ENCODE results near the gene SLC22A12.

The SLC22A12 gene

GRCh38 chr11:64605656-64606585 is 14.9 kb downstream of the SLC22A12 start:
- no peak for DNase-seq

GRCh38 chr11:64606796-64607380 is 15.9 kb downstream of the SLC22A12 start:
- DNase-seq, result no peak

GRCh38 chr11:64607381-64607985 is 16.5 kb downstream of the SLC22A12 start:
- DNase-seq, result no peak

DNA sequence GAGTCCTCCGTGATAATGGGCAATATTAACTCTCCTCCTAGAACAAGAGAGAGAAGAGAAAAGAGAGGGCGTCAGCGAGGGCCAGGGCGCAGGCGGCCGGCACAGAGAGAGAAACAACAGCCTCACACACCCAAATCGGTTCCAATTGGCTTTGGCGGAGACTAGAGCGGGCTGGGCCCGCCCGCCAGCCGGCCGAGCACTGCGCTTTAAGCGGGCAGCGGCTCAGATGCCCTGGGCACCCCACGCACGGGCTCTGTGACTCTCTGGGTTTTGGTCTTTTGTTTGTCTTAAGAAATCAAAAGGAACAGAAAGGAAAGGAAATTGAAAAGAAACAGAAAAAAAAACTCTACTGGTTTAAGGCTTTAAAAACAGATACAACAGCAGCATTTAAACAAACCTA is 17.0 kb downstream of the SLC22A12 start:
- no peak for DNase-seq

DNA sequence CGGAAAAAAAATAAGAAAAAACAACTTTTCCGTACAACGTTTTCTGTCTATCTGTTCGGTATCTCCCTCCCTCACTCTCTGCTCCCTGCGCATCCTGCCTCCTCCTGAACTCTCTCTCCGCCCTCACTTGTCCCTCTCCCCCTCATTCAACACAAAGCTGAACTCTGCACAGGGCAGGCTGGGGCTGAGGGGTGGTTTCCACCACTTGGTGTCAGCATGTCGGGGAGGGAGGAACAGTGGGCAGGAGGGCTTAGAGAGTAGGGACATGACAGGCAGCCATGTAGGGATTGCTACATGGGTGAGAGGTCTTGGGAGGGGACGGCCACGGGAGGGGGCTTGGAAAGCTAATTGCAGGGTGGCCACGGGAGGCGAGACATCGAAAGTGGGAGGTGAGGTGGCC is 17.6 kb downstream of the SLC22A12 start:
- DNase-seq, result no peak

DNA sequence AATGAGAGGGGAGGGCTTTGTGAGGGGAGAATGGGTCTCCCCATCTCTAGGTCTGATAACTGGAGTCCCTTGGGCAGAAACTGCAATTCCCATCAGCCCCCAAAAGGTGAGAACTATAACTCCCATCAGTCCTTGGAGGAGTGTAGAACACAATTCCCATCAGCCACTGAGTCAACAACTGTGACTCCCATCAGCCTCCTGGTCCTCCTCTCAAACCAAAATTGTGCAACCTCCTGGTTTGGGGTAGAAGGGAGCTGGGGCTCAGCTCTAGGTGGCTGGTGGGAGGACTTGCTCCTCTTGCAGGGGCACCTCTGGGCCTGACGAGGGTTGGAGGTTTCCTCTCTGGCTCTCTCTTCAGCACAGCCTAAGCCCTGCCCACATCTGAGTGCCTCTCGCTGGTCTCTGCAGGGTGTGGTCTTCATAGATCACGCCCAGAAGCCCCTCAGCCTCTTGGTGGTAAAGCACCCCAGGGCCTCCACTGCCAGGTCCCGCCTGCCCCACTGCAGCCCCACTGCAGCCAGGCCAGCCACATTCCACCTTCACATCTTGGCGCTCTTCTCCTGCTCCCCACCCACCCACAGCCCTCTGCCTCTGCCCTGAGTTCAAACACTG is 18.5 kb downstream of the SLC22A12 start:
- no peak for DNase-seq

- DNase-seq, result no peak
Observed at GRCh38 chr11:64610596-64610995, 19.6 kb downstream of the SLC22A12 start.

DNA sequence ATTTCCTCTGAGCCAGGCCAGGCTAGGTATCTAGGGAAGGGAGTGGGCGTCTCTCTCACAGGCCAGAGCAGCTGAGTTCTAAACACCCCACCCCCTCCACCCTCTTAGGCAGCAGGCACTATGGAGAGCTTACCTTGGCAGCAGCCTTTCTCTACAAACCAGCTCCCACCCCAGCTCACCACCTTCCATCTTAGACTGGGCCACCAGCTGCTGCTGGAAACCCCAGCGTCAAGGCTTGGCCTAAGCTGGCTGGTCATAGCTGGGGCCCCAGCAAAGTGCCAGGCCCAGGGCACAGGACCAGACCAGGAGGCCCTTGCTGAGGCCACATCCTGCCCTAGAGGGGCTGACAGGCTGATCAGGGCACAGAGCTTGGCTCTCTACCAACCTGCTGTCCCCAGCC is 20.2 kb downstream of the SLC22A12 start:
- no peak for DNase-seq

DNA sequence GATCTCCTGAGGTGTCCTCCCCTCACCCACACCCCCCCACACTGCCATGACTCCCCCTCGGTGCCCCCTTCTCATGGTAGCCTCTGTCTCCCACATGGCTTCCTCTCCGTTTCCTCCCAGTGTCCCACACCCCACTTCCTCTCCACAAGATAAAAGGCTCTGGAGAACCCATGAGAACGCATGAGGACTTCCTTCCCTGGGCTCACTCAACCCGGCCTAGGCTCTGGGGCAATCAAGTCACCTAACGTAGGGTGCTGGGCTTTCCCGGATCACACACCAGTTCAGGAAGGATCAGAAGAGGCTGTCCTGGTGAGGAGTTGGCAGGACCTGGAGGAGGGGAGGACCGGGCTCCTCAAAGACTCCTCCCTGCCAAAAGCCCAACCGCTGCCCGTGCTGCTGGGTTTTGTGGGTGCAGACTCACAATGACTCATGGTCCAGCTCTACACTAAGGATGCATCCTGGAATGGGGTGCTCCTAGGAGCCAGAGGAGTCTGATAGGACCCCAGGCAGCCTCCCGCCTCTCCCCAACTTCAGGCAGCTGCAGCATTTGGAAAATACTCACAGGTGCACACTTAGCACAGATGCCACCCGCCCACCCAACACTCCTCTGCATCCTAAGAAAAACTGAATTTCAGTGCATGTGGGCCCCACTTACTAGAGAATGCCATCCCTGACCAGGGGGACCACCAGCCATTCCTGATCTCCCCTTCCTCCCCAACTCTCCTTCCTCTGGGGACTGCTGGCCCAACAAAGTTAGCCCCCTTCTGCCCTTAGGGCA is 21.0 kb downstream of the SLC22A12 start:
- DNase-seq, result no peak

GRCh38 chr11:64613648-64614047 is 22.6 kb downstream of the SLC22A12 start:
- no peak for DNase-seq

DNA sequence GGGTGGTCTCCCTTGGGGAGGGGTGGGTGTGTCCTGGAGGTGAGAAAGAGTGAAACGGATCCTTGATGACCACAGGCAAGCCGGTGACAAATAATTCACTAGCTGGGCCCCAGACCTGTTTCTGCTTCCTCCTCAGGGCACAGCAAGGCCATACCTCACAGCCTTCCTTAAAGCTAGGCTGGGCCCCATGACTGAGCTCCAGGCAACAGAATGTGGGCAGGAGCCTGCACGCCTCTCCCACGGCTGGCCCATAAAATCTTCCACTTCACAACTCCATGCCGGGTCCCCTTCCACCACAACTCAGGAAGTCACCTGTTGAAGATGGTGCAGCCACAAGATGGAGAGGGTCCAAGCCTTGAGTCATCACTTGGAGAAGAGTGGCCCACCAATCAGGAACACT is 23.9 kb downstream of the SLC22A12 start:
- no peak for DNase-seq

DNA sequence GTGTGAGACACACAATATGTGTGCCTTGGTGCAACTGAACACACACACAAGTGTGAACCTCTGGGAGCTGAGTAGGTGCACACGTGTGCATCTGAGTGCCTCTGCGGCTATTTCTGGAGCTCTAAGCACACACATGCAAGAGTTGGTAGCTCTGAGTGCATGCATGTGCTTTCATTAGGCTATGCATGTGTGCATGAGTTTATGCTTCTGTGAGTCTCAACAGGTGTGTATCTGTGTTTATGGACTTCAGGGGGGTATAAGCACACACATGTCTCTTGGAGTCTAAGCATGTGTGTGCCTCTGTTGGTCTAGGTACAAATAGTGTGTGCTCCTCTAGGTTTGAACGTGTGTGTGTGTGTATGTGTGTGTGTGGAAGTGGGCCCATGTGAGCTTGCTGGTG is 25.8 kb downstream of the SLC22A12 start:
- DNase-seq, result no peak

GRCh38 chr11:64619196-64619595 is 28.2 kb downstream of the SLC22A12 start:
- DNase-seq, result no peak

GRCh38 chr11:64619811-64620380 is 28.9 kb downstream of the SLC22A12 start:
- DNase-seq, result no peak

DNA sequence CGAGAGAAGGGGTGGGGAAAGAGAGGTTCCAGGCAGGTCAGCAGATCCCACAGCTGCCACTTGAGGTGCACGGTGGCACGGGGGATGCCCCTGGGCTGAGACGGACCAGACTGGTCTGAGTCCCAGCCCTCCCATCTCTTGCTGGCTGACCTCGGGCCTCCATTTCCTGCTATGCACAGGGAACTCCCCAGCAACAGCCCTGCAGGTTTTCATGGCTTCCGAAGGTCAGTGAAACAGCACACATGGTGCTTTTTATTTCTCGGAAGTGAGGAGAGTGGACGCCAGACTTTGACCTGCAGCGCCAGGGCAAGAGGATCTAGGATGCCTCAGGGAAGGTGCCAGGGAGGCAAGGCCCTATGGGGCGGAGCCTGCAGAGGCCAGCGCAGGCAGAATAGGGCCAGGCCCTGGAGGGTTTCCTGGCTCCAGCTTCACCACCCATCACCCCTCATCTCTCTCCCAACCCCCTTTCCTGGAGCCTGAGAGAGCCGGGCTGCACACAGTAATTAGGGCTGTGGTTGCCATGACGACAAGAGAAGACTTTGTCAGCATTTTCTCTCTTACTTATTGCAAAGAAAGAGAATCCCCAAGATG is 29.5 kb downstream of the SLC22A12 start:
- no peak for DNase-seq

GRCh38 chr11:64621283-64622019 is 30.4 kb downstream of the SLC22A12 start:
- DNase-seq, result no peak

GRCh38 chr11:64622681-64623080 is 31.7 kb downstream of the SLC22A12 start:
- no peak for DNase-seq

GRCh38 chr11:64624883-64625481 is 34.0 kb downstream of the SLC22A12 start:
- no peak for DNase-seq

DNA sequence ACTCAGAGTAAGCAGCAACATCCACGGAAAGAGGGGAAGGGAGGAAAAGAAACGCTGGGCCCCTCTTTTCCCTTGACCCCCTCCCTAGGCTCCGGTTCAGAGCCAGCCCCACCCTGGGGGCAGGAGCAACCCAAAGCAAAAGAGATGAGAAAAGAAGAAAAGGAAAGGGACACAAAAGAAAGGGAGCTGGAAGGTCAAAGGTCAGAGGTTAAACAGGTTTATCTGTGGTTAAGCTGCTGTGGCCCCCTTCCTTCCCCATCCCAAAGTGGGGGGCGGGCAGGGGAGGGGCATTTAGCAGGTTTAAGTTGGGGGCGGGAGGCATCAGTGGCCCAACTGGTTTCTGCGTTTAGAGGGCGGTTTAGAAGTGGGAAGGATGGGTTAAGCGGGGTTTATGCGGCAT is 35.6 kb downstream of the SLC22A12 start:
- DNase-seq, result no peak

DNA sequence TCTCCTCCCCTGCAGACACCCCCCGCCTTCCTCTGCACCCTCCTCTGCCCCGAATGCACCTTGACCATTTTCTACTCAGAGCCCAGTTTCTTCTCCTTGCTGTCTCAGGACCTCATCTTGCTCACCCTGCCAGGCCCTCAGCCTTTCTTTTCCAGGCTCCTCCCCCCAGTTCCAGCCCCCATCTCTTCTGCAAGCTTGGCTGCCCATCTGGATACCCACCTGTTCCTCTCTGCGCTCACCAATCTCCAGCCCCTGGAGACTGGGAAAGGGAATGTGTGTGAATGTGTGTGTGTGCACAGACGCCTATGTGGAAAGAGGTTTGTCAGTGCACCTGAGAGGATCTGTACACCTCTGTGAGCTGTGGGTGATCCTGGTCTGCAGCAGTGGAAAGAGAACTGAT is 36.4 kb downstream of the SLC22A12 start:
- DNase-seq, result no peak

- DNase-seq, result no peak
Observed at GRCh38 chr11:64628596-64628995, 37.6 kb downstream of the SLC22A12 start.

All from GOT3 (cell line).